Neural progenitor cell (in vitro differentiated cells): ENCODE measurements around the gene ARSA.

ENCODE experiments used
- CTCF ChIP-seq: fragments of 200-600 bp; sonication (generic); IDR thresholded peaks from 2 replicates; pipeline ENCODE4 v1.5.1; 2017; ENCODE audit warnings: antibody characterized with exemption, mild to moderate bottlenecking
- EZH2 ChIP-seq: fragments of 200-600 bp; sonication (generic); IDR thresholded peaks from 2 replicates; pipeline ENCODE4 v1.6.1; 2017; ENCODE audit warnings: antibody characterized with exemption, mild to moderate bottlenecking, moderate library complexity

GRCh38 chr22:50665212-50665611 is 37.3 kb upstream of the ARSA start:
- TF ChIP-seq CTCF (no peak), EZH2 (no peak)
